ENCODE data around the gene RRP9. TPM values are rescaled to one million over a fixed set of nuclear protein-coding genes. Genes with fewer than 3 reads are reported as not detected.
"Not testable (repeated sequence)": the region's sequence is repeated elsewhere in the genome, so short reads cannot be mapped to it uniquely, and the experiment has no call there.

The RRP9 gene
- total RNA-seq, 1 donor from 2014 or later, result 15.6 TPM

- peaks cover 1% of the 10 kb centered on the region for H3K27me3 Mint-ChIP-seq (ENCODE audit: unreplicated experiment)
- peak overlapping the region; percentile 0 for H3K27ac Mint-ChIP-seq (ENCODE audit: unreplicated experiment)
- peaks cover 2% of the 10 kb centered on the region for H3K9me3 Mint-ChIP-seq (ENCODE audit: unreplicated experiment)
- H3K4me3 Mint-ChIP-seq (ENCODE audit: unreplicated experiment), result no peak overlapping the region
- H3K36me3 Mint-ChIP-seq (ENCODE audit: unreplicated experiment), result no peaks in the 10 kb centered on the region
- H3K4me1 Mint-ChIP-seq (ENCODE audit: low read depth, unreplicated experiment), result no peaks in the 10 kb centered on the region
- DNase-seq, result no peak
- TF ChIP-seq, protein P1, sequence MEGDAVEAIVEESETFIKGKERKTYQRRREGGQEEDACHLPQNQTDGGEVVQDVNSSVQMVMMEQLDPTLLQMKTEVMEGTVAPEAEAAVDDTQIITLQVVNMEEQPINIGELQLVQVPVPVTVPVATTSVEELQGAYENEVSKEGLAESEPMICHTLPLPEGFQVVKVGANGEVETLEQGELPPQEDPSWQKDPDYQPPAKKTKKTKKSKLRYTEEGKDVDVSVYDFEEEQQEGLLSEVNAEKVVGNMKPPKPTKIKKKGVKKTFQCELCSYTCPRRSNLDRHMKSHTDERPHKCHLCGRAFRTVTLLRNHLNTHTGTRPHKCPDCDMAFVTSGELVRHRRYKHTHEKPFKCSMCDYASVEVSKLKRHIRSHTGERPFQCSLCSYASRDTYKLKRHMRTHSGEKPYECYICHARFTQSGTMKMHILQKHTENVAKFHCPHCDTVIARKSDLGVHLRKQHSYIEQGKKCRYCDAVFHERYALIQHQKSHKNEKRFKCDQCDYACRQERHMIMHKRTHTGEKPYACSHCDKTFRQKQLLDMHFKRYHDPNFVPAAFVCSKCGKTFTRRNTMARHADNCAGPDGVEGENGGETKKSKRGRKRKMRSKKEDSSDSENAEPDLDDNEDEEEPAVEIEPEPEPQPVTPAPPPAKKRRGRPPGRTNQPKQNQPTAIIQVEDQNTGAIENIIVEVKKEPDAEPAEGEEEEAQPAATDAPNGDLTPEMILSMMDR (IDR thresholded peaks at IDR 0.05; ENCODE audit: partially characterized antibody, unreplicated experiment), result no peak
Measured at GRCh38 chr3:51916418-51916817, 25.3 kb downstream of the RRP9 start.

DNA sequence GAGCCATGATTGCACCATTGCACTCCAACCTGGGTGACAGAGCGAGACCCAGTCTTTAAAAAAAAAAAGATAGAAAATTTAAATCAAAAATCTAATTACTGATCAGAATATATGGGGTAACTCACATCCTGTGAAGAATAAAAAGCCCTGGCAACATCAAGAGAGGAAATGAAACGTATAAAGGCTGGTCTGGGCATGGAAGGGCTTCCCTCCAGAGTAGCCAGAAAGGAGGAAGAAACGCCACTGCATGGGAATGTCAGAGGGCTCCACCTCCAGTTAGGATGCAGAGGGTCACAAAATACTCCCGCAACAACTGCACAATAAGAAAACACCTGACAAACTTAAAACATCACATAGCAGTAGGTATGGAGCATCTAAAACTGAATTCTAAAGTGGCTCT, 33.7 kb downstream of the RRP9 start:
- peaks cover 4% of the 10 kb centered on the region for H3K36me3 Mint-ChIP-seq (ENCODE audit: unreplicated experiment)
- H3K27me3 Mint-ChIP-seq (ENCODE audit: unreplicated experiment), result no peaks in the 10 kb centered on the region
- peaks cover 3% of the 10 kb centered on the region for H3K9me3 Mint-ChIP-seq (ENCODE audit: unreplicated experiment)
- no peak overlapping the region for H3K4me3 Mint-ChIP-seq (ENCODE audit: unreplicated experiment)
- TF ChIP-seq, protein P1 (IDR thresholded peaks at IDR 0.05; ENCODE audit: partially characterized antibody, unreplicated experiment), result no peak
- H3K27ac Mint-ChIP-seq (ENCODE audit: unreplicated experiment), result no peak overlapping the region
- H3K4me1 Mint-ChIP-seq (ENCODE audit: low read depth, unreplicated experiment), result no peaks in the 10 kb centered on the region
- no peak for DNase-seq

DNA sequence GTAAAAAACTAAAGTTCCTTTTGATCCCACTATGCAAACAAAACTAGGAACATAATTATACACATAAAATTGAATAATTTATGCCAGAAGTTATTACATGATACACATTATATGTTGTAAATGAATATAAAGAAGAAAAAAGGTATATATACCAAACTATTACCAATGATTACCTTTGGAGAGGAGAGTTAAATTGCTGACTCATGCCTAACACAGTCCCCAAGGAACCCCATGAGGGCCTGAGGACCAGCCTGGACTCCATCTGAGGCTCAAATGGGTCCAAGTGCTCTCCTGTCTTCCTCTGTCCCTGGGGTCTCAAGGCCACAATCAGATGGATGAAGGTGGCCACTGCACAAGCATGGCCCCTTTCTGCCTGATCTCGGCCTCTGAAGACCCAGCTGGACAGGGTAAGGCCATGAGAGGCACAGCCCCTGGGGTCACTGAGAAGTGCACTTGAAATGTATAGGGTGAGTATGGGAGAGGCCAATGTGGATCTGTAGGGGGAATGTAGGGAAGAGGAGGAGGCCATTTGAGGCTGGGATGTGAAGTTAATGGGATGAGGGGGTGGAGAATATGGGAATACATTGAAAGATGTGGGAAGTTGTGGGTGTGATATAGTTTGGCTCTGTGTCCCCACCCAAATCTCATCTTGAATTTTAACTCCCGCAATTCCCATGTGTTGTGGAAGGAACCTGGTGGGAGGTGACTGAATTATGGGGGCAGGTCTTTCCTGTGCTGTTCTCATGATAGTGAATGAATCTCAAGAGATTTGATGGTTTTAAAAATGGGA, 37.5 kb downstream of the RRP9 start:
- H3K4me1 Mint-ChIP-seq (ENCODE audit: low read depth, unreplicated experiment), result no peaks in the 10 kb centered on the region
- TF ChIP-seq, protein P1 (IDR thresholded peaks at IDR 0.05; ENCODE audit: partially characterized antibody, unreplicated experiment), result no peak
- H3K4me3 Mint-ChIP-seq (ENCODE audit: unreplicated experiment), result no peak overlapping the region
- H3K9me3 Mint-ChIP-seq (ENCODE audit: unreplicated experiment), result peaks cover 3% of the 10 kb centered on the region
- H3K27ac Mint-ChIP-seq (ENCODE audit: unreplicated experiment), result no peak overlapping the region
- H3K36me3 Mint-ChIP-seq (ENCODE audit: unreplicated experiment), result peaks cover 3% of the 10 kb centered on the region
- DNase-seq, result no peak
- H3K27me3 Mint-ChIP-seq (ENCODE audit: unreplicated experiment), result peaks cover 1% of the 10 kb centered on the region

DNA sequence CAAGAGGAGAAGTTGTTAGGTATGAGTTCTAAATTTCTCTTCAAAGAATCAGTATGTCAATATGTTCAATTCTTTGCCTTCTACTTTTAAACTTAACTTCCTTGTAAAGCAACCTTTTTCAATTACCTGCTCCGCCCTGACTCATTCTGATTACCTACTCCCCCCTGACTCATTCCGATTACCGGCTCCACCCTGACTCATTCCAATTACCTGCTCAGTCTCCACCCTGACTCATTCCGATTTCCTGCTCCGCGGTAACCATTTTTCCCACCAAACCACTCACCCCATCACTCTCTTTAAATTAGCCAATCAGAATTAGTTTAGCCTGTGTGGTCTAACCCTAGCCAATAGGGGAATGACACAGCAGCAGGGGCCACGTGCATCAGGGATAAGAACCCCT, 39.3 kb downstream of the RRP9 start:
- not testable (repeated sequence) for H3K9me3 Mint-ChIP-seq (ENCODE audit: unreplicated experiment); DNase-seq; H3K4me3 Mint-ChIP-seq (ENCODE audit: unreplicated experiment); H3K4me1 Mint-ChIP-seq (ENCODE audit: low read depth, unreplicated experiment); H3K27ac Mint-ChIP-seq (ENCODE audit: unreplicated experiment); H3K27me3 Mint-ChIP-seq (ENCODE audit: unreplicated experiment); H3K36me3 Mint-ChIP-seq (ENCODE audit: unreplicated experiment)

DNA sequence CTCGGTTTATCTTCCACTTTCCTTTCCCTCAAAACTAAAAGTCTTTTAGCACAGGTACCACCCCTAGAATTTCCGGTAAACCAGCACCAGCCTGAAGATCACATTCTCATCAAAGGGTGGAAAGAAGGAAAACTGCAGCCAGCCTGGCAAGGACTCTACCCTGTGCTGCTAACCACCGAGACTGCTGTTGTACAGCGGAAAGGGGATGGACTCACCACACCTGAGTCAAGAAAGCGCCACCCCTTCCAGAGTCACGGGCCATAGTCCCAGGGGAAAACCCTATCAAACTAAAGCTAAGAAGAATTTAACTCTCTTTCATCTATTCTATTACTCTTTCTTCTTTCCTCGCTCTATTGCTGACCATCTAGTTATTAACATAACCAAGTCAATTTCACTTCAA, 41.7 kb downstream of the RRP9 start:
- not testable (repeated sequence) for H3K27ac Mint-ChIP-seq (ENCODE audit: unreplicated experiment); H3K27me3 Mint-ChIP-seq (ENCODE audit: unreplicated experiment); H3K4me1 Mint-ChIP-seq (ENCODE audit: low read depth, unreplicated experiment); DNase-seq; H3K4me3 Mint-ChIP-seq (ENCODE audit: unreplicated experiment); H3K9me3 Mint-ChIP-seq (ENCODE audit: unreplicated experiment)
- H3K36me3 Mint-ChIP-seq (ENCODE audit: unreplicated experiment), result peaks cover 11% of the 10 kb centered on the region

DNA sequence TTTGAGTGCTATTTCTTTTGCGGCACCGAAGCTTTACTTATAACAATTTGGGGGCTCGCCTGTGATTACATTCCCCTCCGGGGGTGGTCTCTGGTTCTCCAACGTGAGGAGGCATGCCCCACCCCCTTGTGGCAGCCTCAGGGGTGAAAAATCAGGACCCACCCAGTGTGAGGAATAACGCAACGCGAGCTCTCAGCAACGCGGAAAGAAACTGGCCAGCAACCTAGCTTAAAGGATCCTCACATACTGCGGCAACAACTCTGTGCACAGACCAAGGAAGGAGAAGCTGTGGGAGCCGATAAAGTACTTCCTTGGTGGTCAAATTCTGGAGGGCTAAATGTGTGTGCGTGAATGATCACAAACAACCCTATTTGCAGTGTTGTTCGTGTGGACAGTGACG, 44.3 kb downstream of the RRP9 start:
- no peak overlapping the region for H3K4me3 Mint-ChIP-seq (ENCODE audit: unreplicated experiment)
- H3K27ac Mint-ChIP-seq (ENCODE audit: unreplicated experiment), result no peak overlapping the region
- no peak for DNase-seq
- H3K9me3 Mint-ChIP-seq (ENCODE audit: unreplicated experiment), result peaks cover 4% of the 10 kb centered on the region
- peaks cover 11% of the 10 kb centered on the region for H3K36me3 Mint-ChIP-seq (ENCODE audit: unreplicated experiment)
- TF ChIP-seq, protein P1 (IDR thresholded peaks at IDR 0.05; ENCODE audit: partially characterized antibody, unreplicated experiment), result no peak
- H3K27me3 Mint-ChIP-seq (ENCODE audit: unreplicated experiment), result peaks cover under 1% of the 10 kb centered on the region
- no peaks in the 10 kb centered on the region for H3K4me1 Mint-ChIP-seq (ENCODE audit: low read depth, unreplicated experiment)

Measured in glutamatergic neuron (in vitro differentiated cells).